Activated T-helper 1 cell treated with Interleukin-2 at 50 U/mL for 16 hours (primary cell): ENCODE data around the gene PATL2.
"Not testable (repeated sequence)": the region's sequence is repeated elsewhere in the genome, so short reads cannot be mapped to it uniquely, and the experiment has no call there.

Source experiments
- DNase-seq: peaks from one replicate; pipeline ENCODE4 v3.0.0-alpha.2; 2020; ENCODE audit warnings: low read depth

The PATL2 gene

GRCh38 chr15:44711096-44711742 lies at the start of gene PATL2, which contains the start of gene B2M:
Gene PATL2, minus strand, starts transcription at chr15:44711323. Its CDS starts 34,833 bp downstream, at chr15:44676490.
Gene B2M, plus strand, starts transcription at chr15:44711517. Its CDS starts 30 bp downstream, at chr15:44711547.
- DNase-seq = peak; percentile 92

GRCh38 chr15:44753345-44753744 lies 42.2 kb upstream of the PATL2 start:
- DNase-seq = no peak

- not testable (repeated sequence) for DNase-seq
Observed at GRCh38 chr15:44743454-44743853, 32.3 kb upstream of the PATL2 start.

DNA sequence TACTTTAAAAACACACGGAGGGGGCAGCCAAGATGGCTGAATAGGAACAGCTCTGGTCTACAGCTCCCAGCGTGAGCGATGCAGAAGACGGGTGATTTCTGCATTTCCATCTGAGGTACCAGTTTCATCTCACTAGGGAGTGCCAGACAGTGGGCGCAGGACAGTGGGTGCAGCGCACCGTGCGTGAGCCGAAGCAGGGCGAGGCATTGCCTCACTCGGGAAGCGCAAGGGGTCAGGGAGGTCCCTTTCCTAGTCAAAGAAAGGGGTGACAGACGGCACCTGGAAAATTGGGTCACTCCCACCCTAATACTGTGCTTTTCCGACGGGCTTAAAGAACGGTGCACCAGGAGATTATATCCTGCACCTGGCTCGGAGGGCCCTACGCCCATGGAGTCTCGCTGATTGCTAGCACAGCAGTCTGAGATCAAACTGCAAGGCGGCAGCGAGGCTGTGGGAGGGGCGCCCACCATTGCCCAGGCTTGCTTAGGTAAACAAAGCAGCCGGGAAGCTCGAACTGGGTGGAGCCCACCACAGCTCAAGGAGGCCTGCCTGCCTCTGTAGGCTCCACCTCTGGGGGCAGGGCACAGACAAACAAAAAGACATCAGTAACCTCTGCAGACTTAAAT lies 28.2 kb upstream of the PATL2 start:
- DNase-seq = not testable (repeated sequence)

DNA sequence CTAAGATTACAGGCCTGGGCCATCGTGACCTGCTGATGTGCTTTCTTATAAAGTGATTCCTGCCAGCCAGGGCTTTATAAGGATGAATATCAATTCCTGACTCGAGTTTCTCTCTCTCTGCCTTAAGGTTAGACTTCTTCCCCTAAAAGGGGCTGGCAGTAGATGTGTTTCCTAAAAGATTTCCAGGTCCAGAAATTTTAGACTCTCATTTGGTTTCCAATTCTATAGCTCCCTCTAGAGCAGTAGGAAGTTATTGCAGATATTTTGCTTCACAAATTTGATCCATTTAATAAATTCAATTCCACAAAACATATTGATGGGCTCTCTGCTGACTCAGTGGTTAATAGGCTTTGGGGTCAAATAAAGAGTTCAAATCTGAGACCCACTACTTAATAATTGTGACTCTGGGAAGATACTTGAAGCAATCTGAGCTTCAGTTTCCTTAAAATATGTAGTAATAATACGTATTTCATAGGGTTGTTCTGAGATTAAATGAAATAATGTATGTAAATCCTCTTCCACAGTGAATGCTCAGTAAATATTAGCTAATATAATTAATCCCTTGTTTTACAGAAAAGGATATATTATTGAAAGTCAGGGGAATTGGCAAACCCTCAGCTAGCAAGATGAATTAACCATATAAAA lies 27.3 kb upstream of the PATL2 start:
- no peak for DNase-seq

DNA sequence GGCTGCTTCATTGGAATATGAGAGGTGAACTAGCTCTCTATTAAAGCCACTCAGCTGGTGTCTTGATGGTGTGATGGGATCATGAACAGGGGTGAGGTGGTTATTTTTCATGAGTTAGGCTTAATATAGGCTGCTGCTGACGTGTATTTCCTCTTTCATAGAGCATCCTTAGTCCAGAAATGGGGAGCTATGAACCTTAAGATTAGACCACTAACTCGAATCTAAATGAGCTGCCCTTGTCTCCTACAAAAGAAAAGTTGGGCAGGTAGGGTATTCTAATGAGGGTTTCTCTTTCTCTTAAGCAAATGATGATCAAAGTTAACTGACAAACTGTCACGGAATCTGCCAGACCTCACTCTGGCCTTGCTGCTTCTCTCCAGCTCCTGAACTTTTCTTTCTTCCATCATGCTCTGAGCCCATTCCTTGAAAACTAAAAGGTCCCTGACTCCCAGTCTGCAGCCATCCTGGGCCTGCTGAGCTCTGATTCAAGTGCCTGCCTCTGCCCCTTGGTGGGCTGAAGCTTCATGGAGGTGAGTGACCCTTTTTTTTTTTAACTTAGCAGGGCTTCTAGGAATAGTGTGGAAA lies 25.1 kb upstream of the PATL2 start, which contains the start of gene TRIM69:
Gene TRIM69 (plus strand): TSS at position 348 of the 585 bp plus-strand sequence. CDS start 177 bp downstream, at position 525.
- DNase-seq = no peak

- DNase-seq = no peak
Observed at GRCh38 chr15:44735482-44736180, 24.5 kb upstream of the PATL2 start.

- DNase-seq = no peak
Observed at GRCh38 chr15:44734839-44735481, 23.8 kb upstream of the PATL2 start.

- DNase-seq = no peak
Observed at GRCh38 chr15:44729408-44730127, 18.4 kb upstream of the PATL2 start.

DNA sequence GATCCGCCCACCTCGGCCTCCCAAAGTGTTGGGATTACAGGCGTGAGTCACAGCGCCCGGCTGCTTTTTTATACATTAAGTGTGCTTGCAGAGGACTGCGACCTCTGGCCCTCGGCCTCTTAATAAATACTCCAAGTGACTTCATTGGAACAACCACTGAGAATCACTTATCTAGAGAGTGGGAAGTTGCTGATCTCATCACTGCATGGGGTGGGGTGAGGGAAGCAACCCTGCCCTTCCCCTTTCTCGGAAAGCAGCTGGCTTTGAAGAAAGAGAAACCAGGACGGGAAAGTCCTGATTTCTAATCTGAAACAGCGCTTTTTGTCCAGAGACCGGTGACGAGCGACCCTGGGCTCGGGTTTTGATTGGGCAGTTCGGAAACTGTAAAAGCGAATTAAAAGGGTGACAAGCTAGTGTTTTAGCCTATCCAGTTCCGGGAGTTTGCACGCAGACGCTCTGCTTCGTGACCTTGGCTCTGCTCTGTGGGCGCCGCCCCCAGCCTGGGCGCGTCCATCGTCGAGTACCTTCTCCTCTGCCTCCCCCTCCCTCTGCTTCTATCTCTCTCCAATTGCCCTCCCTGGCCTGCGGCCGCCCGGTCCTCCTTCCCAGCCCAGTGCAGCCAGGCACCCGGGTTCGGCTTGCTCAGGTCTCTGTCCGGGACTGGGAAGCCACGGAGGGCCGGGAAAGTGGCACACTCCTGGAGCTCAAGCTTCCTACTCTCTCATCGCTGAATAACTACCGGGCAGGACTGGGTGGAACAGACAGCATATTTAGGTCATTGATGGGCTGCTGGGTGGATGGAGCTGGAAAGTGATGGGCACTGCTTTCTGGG lies 17.7 kb upstream of the PATL2 start:
- DNase-seq = peak; percentile 87

DNA sequence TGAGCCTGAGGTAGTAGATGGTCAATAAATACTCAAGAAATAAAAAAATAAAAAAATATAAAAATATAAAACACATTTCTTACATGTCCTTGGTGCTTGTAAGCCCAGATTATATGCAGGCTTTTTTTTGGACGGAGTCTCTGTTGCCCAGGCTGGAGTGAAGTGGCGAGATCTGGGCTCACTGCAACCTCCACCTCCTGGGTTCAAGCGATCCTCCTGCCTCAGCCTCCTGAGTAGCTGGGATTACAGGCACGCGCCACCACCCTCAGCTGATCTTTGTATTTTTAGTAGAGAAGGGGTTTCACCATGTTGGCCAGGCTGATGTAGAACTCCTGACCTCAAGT lies 17.1 kb upstream of the PATL2 start:
- DNase-seq = not testable (repeated sequence)

- DNase-seq = no peak
Observed at GRCh38 chr15:44727485-44728231, 16.5 kb upstream of the PATL2 start.

DNA sequence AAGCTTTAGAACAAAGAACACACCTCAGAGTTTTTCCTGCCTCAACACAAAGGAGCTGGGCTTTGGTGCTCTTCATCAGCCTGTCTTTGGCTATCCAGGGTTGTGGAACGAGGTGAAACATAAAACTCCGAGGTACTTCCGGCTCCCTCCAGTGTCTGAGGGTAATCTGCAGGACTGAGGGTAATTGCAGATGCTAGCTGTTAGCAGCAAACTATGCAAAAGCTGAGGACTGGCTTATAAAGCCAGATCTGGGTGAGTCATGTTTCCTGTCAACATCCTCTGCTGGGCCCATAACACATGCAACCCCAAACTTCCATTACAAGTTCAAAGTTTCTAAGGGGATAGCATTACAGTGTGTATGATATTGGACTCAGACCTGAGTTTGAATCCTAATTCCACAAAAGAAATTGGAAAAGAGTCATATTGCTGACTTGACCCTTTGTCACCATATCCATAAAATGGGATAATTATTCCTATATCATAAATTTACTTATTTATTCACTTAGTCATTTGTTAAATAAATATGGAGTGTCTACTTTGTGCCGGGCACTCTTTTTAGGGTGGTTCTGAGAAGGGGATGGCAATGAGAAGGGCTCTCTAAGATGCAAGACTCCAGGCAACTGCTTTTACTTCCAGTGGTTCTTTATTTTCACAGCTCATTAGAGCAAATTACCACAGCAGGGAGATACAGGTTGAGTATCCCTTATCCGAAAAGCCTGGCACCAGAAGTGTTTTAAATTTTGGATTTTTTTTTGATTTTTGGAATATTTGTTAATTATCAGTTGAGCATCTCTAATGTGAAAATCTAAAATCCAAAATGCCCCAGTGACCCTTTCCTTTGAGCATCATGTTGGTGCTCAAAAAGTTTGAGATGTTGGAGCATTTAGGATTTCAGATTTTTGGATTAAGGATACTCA lies 15.7 kb upstream of the PATL2 start:
- DNase-seq = peak; percentile 60

DNA sequence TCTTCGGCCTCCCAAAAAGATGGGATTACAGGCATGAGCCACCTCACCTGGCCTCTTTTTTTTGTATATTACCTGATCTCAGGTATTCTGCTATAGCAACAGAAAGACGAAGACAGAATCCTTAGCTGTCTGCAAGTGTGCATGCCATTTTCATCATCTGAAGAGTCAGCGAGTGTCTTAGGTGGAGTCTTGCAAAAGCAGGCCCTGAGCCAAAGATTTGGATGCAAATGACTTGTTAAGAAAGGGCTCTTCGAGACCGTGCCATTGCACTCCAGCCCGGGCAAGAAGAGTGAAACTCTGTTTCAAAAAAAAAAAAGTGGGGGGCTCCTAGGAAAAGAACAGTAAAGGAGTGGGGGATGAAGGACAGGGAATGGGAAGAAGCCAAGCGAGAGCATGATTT lies 15.0 kb upstream of the PATL2 start:
- no peak for DNase-seq

DNA sequence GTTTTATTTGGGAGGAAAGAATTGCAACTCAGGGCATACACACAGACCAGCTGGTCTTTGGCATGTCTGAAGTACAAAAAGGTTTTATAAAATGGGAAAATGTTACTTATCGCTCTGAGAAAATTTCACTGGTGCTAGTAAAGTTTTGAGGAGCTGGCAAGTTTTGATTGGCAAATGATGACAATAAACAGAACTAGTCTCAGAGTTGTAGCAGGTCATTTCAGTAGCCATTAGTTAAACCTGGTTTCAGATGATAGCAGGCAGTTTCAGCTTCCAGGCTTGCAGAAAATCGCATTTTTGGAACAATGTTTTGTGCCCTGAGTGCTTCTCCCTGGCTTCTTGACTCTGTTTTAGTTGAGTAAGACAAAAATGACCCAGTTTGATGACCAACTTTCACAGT lies 10.9 kb upstream of the PATL2 start:
- no peak for DNase-seq

DNA sequence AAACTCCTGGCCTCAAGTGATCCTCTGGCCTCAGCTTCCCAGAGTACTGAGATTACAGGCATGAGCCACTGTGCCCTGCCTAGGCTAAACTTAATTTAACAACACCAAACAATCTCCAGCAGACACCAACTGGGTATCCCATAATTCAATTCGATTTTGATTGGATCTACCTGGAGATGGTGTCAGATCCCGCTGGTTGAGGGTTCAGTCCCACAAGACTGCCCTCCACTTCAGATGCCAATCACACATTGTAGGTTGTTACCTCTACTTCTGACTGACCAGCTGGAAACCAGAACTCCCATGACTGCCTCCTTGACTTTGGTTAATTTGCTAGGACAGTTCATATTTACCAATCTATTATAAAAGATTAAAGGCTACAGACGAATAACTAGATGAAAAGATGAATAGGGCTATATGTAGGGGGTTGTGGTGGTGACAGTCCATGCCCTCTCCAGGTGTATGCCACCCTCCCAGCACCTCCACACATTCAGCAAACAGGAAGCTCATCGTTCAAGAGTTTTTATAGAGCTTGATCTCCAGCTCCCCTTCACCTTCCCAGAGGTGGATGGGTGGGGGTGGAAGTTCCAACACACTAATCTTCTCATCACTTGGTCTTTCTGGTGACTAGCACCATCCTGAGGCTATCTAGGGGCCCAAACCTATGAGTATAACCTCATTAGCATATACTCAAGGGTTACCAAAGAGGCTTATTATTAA lies 9.5 kb upstream of the PATL2 start:
- DNase-seq = no peak

GRCh38 chr15:44720000-44720435 lies 8.9 kb upstream of the PATL2 start:
- DNase-seq = not testable (repeated sequence)
